Large intestine (tissue), 3 donors: ENCODE measurements around the gene XPA. TPM values are rescaled to one million over a fixed set of nuclear protein-coding genes. Genes with fewer than 3 reads are reported as not detected.

Experiments
- DNase-seq, 2 donors: peaks; one replicate each; pipeline versions ENCODE4 v3.0.0 to v3.0.0-alpha.2; 2013
- H3K27ac ChIP-seq: one replicate; pipeline ENCODE4 v1.5.1; 2013; ENCODE audit warnings: low read length
- H3K27me3 ChIP-seq: 2 replicates; pipeline ENCODE4 v1.6.1; 2013; ENCODE audit warnings: low read length; ENCODE audit not compliant: control insufficient read depth, insufficient read depth
- H3K36me3 ChIP-seq: 2 replicates; pipeline ENCODE4 v1.6.1; 2013; ENCODE audit warnings: low read length; ENCODE audit not compliant: control insufficient read depth, insufficient read depth
- H3K4me1 ChIP-seq: one replicate; pipeline ENCODE4 v1.6.1; 2013; ENCODE audit warnings: low read length; ENCODE audit not compliant: control insufficient read depth, insufficient read depth
- H3K4me3 ChIP-seq: one replicate; pipeline ENCODE4 v1.5.1; 2013; ENCODE audit warnings: low read length
- H3K9me3 ChIP-seq: one replicate; pipeline ENCODE4 v1.6.1; 2013; ENCODE audit warnings: mild to moderate bottlenecking, low read depth, low read length, moderate library complexity; ENCODE audit not compliant: control insufficient read depth
- WGBS: methylation state at CpG from one replicate; pipeline ENCODE4 v1.1.5; 2013; ENCODE audit warnings: low lambda C conversion rate; ENCODE audit not compliant: insufficient coverage; 5-methylcytosine and 5-hydroxymethylcytosine counted together
- polyA plus RNA-seq: library from polyadenylated mRNA; unstranded; fragments of 120-200 nt; gene quantifications from one replicate; pipeline ENCODE4 v1.2.1, GENCODE V29; 2013

Gene XPA
- polyA plus RNA-seq, 1 donor, result 22.6 TPM

- H3K9me3 ChIP-seq, result no peaks in the 10 kb centered on the region
- WGBS, result no CpG with 5 or more reads among the region's 5 CpGs
- H3K4me1 ChIP-seq, result no peaks in the 10 kb centered on the region
- H3K27me3 ChIP-seq, result no peaks in the 10 kb centered on the region
- H3K27ac ChIP-seq, result no peak overlapping the region
- no peaks in the 10 kb centered on the region for H3K36me3 ChIP-seq
- DNase-seq, result no peak
- H3K4me3 ChIP-seq, result no peak overlapping the region
Measured at GRCh38 chr9:97726716-97727115, 29.6 kb upstream of the XPA start.

GRCh38 chr9:97723819-97724218, 26.7 kb upstream of the XPA start:
- Histone ChIP-seq H3K9me3 (no peaks in the 10 kb centered on the region), H3K36me3 (no peaks in the 10 kb centered on the region), H3K4me1 (no peaks in the 10 kb centered on the region), H3K4me3 (no peak overlapping the region), H3K27me3 (no peaks in the 10 kb centered on the region), H3K27ac (no peak overlapping the region)
- DNase-seq, result no peak
- WGBS, result 75% methylated on average over 1 of the region's 2 CpGs

GRCh38 chr9:97722331-97722730, 25.2 kb upstream of the XPA start:
- no peak for DNase-seq
- Histone ChIP-seq H3K27ac (no peak overlapping the region), H3K4me1 (no peaks in the 10 kb centered on the region), H3K27me3 (no peaks in the 10 kb centered on the region), H3K4me3 (no peak overlapping the region), H3K9me3 (no peaks in the 10 kb centered on the region), H3K36me3 (no peaks in the 10 kb centered on the region)
- no CpG with 5 or more reads among the region's 2 CpGs for WGBS

GRCh38 chr9:97721396-97721795, 24.3 kb upstream of the XPA start:
- Histone ChIP-seq H3K4me3 (no peak overlapping the region), H3K27me3 (no peaks in the 10 kb centered on the region), H3K27ac (no peak overlapping the region), H3K4me1 (no peaks in the 10 kb centered on the region), H3K9me3 (no peaks in the 10 kb centered on the region), H3K36me3 (no peaks in the 10 kb centered on the region)
- no peak for DNase-seq
- no CpG with 5 or more reads among the region's 2 CpGs for WGBS

GRCh38 chr9:97717866-97718265, 20.7 kb upstream of the XPA start:
- H3K27me3 ChIP-seq, result no peaks in the 10 kb centered on the region
- H3K4me3 ChIP-seq, result no peak overlapping the region
- H3K4me1 ChIP-seq, result no peaks in the 10 kb centered on the region
- no peaks in the 10 kb centered on the region for H3K9me3 ChIP-seq
- no CpG with 5 or more reads among the region's 3 CpGs for WGBS
- DNase-seq, result no peak
- no peak overlapping the region for H3K27ac ChIP-seq
- H3K36me3 ChIP-seq, result no peaks in the 10 kb centered on the region

GRCh38 chr9:97714435-97714834, 17.3 kb upstream of the XPA start:
- no peaks in the 10 kb centered on the region for H3K4me1 ChIP-seq
- no peaks in the 10 kb centered on the region for H3K27me3 ChIP-seq
- no peak overlapping the region for H3K27ac ChIP-seq
- peak; percentile 47 to 74 for DNase-seq
- WGBS, result no CpG with 5 or more reads among the region's 3 CpGs
- no peaks in the 10 kb centered on the region for H3K36me3 ChIP-seq
- H3K9me3 ChIP-seq, result no peaks in the 10 kb centered on the region
- H3K4me3 ChIP-seq, result no peak overlapping the region

GRCh38 chr9:97711223-97711626, 14.1 kb upstream of the XPA start:
- Histone ChIP-seq H3K27ac (no peak overlapping the region), H3K36me3 (no peaks in the 10 kb centered on the region), H3K27me3 (no peaks in the 10 kb centered on the region), H3K4me3 (no peak overlapping the region), H3K4me1 (no peaks in the 10 kb centered on the region), H3K9me3 (no peaks in the 10 kb centered on the region)
- WGBS, result no CpG with 5 or more reads among the region's 12 CpGs
- no peak for DNase-seq

- DNase-seq, result peak; percentile 47 to 62
- 17% methylated on average over 1 of the region's 9 CpGs for WGBS
Measured at GRCh38 chr9:97710356-97711222, 13.4 kb upstream of the XPA start.

GRCh38 chr9:97706246-97706645, 9.1 kb upstream of the XPA start:
- H3K27me3 ChIP-seq, result no peaks in the 10 kb centered on the region
- H3K27ac ChIP-seq, result no peak overlapping the region
- no peaks in the 10 kb centered on the region for H3K9me3 ChIP-seq
- 78% methylated on average over 2 of the region's 2 CpGs for WGBS
- H3K4me3 ChIP-seq, result no peak overlapping the region
- DNase-seq, result no peak
- H3K4me1 ChIP-seq, result peaks cover 11% of the 10 kb centered on the region
- no peaks in the 10 kb centered on the region for H3K36me3 ChIP-seq

More at GRCh38 chr9:97710356-97711222, 13.4 kb upstream of the XPA start:
- Histone ChIP-seq H3K4me1 (no peaks in the 10 kb centered on the region), H3K9me3 (no peaks in the 10 kb centered on the region), H3K36me3 (no peaks in the 10 kb centered on the region), H3K27ac (no peak overlapping the region), H3K4me3 (no peak overlapping the region), H3K27me3 (no peaks in the 10 kb centered on the region)

- H3K4me3 ChIP-seq, result no peak overlapping the region
- no peak for DNase-seq
- H3K4me1 ChIP-seq, result peaks cover 11% of the 10 kb centered on the region
- no peak overlapping the region for H3K27ac ChIP-seq
- H3K27me3 ChIP-seq, result no peaks in the 10 kb centered on the region
- no CpG with 5 or more reads among the region's 3 CpGs for WGBS
- no peaks in the 10 kb centered on the region for H3K9me3 ChIP-seq
- no peaks in the 10 kb centered on the region for H3K36me3 ChIP-seq
Measured at GRCh38 chr9:97705354-97705950, 8.3 kb upstream of the XPA start.
